Transverse colon (tissue), 3 donors: Measurements from ENCODE around the gene TECRL.

Source experiments
- POLR2A ChIP-seq: fragments of 450-650 bp; IDR thresholded peaks from one replicate; pipeline ENCODE4 v1.6.1; 2016; ENCODE audit warnings: antibody characterized with exemption, mild to moderate bottlenecking, moderate library complexity
- POLR2AphosphoS5 ChIP-seq, 3 donors: sonication (generic); formaldehyde crosslinking; IDR thresholded peaks; one replicate each; pipeline ENCODE4 v1.6.1; 2016; ENCODE audit warnings: antibody characterized with exemption in 3 of 3

DNA sequence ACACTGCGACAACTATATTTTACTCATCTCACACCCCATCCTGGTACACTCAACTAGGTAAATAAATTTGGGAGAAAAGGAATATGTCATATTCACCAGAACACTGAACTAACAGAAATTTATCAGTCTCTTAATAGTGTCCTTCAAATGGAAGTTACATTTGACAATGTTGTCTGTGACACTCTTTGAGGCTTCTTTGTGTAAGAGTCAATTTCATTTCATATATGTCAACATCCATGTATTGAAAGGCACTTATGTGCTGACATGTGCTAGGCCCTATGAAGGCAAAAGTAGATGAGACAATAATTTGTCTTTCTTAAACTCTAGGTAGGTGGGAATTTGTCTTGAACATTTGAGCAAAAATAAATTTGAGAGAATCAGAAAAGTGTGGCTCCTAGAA lies 82.0 kb downstream of the TECRL start:
- no peak for TF ChIP-seq POLR2A
- TF ChIP-seq POLR2AphosphoS5 (IDR thresholded peaks at IDR 0.05), result no peak
